ENCODE measurements around the gene NOVA1.

Gene NOVA1

GRCh38 chr14:26444822-26445221, 153.0 kb downstream of the NOVA1 start:
- no peak for TF ChIP-seq CTCF (IDR thresholded peaks at IDR 0.05)
- Histone ChIP-seq H3K27ac (no peak overlapping the region), H3K79me2 (no peaks in the 10 kb centered on the region), H3K27me3 (ENCODE audit: control insufficient read depth, insufficient read depth, low read length) (no peaks in the 10 kb centered on the region), H3K4me3 (ENCODE audit: low read depth, low read length) (no peak overlapping the region), H3K4me1 (no peaks in the 10 kb centered on the region), H3K9ac (no peak overlapping the region), H3K36me3 (ENCODE audit: control insufficient read depth, insufficient read depth, low read length) (no peaks in the 10 kb centered on the region), H3K4me2 (ENCODE audit: low read length) (no peak overlapping the region), H2AFZ (no peak overlapping the region), H3K9me3 (ENCODE audit: control insufficient read depth, low read length) (no peaks in the 10 kb centered on the region)

GRCh38 chr14:26443654-26444053, 154.2 kb downstream of the NOVA1 start:
- no peaks in the 10 kb centered on the region for H3K9me3 ChIP-seq (ENCODE audit: control insufficient read depth, low read length)
- H3K36me3 ChIP-seq (ENCODE audit: control insufficient read depth, insufficient read depth, low read length), result no peaks in the 10 kb centered on the region
- no peak overlapping the region for H3K9ac ChIP-seq

GRCh38 chr14:26429205-26429604, 168.6 kb downstream of the NOVA1 start:
- H3K27me3 ChIP-seq (ENCODE audit: control insufficient read depth, insufficient read depth, low read length), result no peaks in the 10 kb centered on the region
- no peak for TF ChIP-seq CTCF (IDR thresholded peaks at IDR 0.05)
- H3K4me3 ChIP-seq (ENCODE audit: low read depth, low read length), result no peak overlapping the region
- H3K9me3 ChIP-seq (ENCODE audit: control insufficient read depth, low read length), result no peaks in the 10 kb centered on the region
- no peak overlapping the region for H3K4me2 ChIP-seq (ENCODE audit: low read length)
- H3K9ac ChIP-seq, result no peak overlapping the region
- H3K79me2 ChIP-seq, result no peaks in the 10 kb centered on the region
- H3K36me3 ChIP-seq (ENCODE audit: control insufficient read depth, insufficient read depth, low read length), result no peaks in the 10 kb centered on the region
- H2AFZ ChIP-seq, result no peak overlapping the region
- no peaks in the 10 kb centered on the region for H3K4me1 ChIP-seq
- H3K27ac ChIP-seq, result no peak overlapping the region

More at GRCh38 chr14:26443654-26444053, 154.2 kb downstream of the NOVA1 start:
- H3K4me2 ChIP-seq (ENCODE audit: low read length), result no peak overlapping the region
- H3K27ac ChIP-seq, result no peak overlapping the region
- no peak overlapping the region for H3K4me3 ChIP-seq (ENCODE audit: low read depth, low read length)
- no peak overlapping the region for H2AFZ ChIP-seq
- H3K4me1 ChIP-seq, result no peaks in the 10 kb centered on the region
- H3K79me2 ChIP-seq, result no peaks in the 10 kb centered on the region
- no peak for TF ChIP-seq CTCF (IDR thresholded peaks at IDR 0.05)
- no peaks in the 10 kb centered on the region for H3K27me3 ChIP-seq (ENCODE audit: control insufficient read depth, insufficient read depth, low read length)

GRCh38 chr14:26427097-26427496, 170.7 kb downstream of the NOVA1 start:
- Histone ChIP-seq H3K27ac (no peak overlapping the region), H3K79me2 (no peaks in the 10 kb centered on the region), H3K9ac (no peak overlapping the region), H3K36me3 (ENCODE audit: control insufficient read depth, insufficient read depth, low read length) (no peaks in the 10 kb centered on the region), H3K4me1 (no peaks in the 10 kb centered on the region), H3K4me3 (ENCODE audit: low read depth, low read length) (no peak overlapping the region), H3K27me3 (ENCODE audit: control insufficient read depth, insufficient read depth, low read length) (no peaks in the 10 kb centered on the region), H3K9me3 (ENCODE audit: control insufficient read depth, low read length) (no peaks in the 10 kb centered on the region), H2AFZ (no peak overlapping the region), H3K4me2 (ENCODE audit: low read length) (no peak overlapping the region)
- no peak for TF ChIP-seq CTCF (IDR thresholded peaks at IDR 0.05)

GRCh38 chr14:26424537-26424936, 173.3 kb downstream of the NOVA1 start:
- Histone ChIP-seq H3K27me3 (ENCODE audit: control insufficient read depth, insufficient read depth, low read length) (no peaks in the 10 kb centered on the region), H3K79me2 (no peaks in the 10 kb centered on the region), H3K36me3 (ENCODE audit: control insufficient read depth, insufficient read depth, low read length) (no peaks in the 10 kb centered on the region), H2AFZ (no peak overlapping the region), H3K4me2 (ENCODE audit: low read length) (no peak overlapping the region), H3K9ac (no peak overlapping the region), H3K4me1 (no peaks in the 10 kb centered on the region), H3K27ac (no peak overlapping the region), H3K9me3 (ENCODE audit: control insufficient read depth, low read length) (no peaks in the 10 kb centered on the region), H3K4me3 (ENCODE audit: low read depth, low read length) (no peak overlapping the region)
- TF ChIP-seq CTCF (IDR thresholded peaks at IDR 0.05), result no peak

Measured in parathyroid adenoma (tissue), 2 donors.